Ramos (cell line): ENCODE results near the gene TF.
"Not testable (repeated sequence)": the region's sequence is repeated elsewhere in the genome, so short reads cannot be mapped to it uniquely, and the experiment has no call there.

Experiments
- in situ Hi-C: fragments of 300-500 bp; cut with MboI; formaldehyde crosslinking; loops from one replicate; pipeline ENCODE4 v1.14.3; 2022; ENCODE audit warnings: low sequenced_read_pairs; ENCODE audit not compliant: unreplicated experiment

The TF gene

DNA sequence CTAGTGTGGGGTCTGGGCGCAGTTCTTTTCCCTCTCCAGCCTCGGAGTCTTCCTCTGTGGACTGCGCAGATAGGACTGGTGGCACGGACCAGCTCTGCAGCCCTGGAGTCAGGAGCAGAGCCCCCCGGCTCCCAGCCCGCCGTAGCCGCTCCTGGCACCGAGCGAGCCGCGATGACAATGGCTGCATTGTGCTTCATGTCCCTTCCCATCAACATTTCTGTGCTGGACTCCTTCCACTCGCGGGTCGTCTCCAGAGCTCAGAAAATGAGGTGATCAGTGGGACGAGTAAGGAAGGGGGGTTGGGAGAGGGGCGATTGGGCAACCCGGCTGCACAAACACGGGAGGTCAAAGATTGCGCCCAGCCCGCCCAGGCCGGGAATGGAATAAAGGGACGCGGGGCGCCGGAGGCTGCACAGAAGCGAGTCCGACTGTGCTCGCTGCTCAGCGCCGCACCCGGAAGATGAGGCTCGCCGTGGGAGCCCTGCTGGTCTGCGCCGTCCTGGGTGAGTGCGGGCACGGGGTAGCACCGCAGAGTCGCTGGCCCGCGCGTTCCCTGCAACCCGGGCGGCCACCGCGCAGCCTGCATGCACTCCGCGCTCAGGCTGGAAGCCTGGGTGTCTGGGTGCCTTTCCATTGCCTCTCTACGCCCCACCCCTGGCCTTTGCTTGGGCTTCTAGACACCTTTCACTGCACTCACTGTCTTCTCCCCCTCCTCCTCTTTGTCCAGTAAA lies at the start of gene TF:
Gene TF, plus strand, starts transcription at position 413 of the 731 bp plus-strand sequence. Its CDS starts 48 bp downstream, at position 461.
- in situ Hi-C loops = no loop called here

- in situ Hi-C loops = no loop called here
These were observed 48.2 kb upstream of the TF start for GRCh38 chr3:133697960-133698359.

GRCh38 chr3:133699467-133699866 lies 46.7 kb upstream of the TF start:
- in situ Hi-C loops = no loop called here

GRCh38 chr3:133699903-133700302 lies 46.3 kb upstream of the TF start:
- in situ Hi-C loops = no loop called here

DNA sequence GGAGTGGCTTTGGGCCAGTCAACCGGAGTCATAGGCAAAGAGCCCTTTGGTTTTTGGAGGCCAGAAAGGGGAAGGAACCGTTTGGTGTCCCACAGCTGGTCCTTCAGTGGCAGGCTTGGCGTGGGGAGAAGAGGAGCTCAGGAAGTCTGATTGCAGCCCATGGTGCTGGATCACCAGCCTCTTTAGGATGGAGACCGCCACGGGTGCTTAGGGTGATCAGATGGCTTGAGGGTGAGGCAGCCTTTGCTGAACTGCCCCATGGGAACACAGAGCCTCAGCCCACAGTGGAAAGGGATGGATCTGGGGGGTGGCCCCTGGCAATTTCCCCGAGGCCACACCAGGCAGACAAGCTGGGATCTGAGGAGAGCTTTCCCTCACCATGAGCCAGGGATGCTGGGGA lies 45.8 kb upstream of the TF start:
- in situ Hi-C loops = no loop called here

GRCh38 chr3:133701435-133702358 lies 44.5 kb upstream of the TF start:
- in situ Hi-C loops = no loop called here

DNA sequence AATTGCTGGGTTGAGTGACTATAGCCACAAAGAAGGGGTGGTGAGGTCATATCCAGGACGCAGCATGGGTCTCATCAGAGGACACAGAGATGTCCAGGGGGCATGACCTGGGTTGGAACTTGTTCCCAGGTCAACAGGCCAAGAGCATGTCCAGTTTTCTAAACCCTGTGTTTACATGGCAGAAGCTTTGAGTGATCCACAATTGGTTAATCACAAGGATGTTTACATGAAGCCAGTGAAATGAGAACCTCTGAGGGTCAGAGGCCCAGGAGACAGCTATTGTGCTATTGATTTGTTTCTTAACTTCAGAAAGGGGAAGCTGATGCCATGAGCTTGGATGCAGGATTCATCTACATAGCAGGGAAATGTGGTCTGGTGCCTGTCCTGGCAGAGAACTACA lies 42.3 kb upstream of the TF start:
- in situ Hi-C loops = no loop called here

- in situ Hi-C loops = no loop called here
These were observed 40.2 kb upstream of the TF start for GRCh38 chr3:133706033-133706432.

- in situ Hi-C loops = no loop called here
These were observed 36.9 kb upstream of the TF start for GRCh38 chr3:133709139-133709750.

- in situ Hi-C loops = no loop called here
These were observed 35.2 kb upstream of the TF start for GRCh38 chr3:133711013-133711412.

DNA sequence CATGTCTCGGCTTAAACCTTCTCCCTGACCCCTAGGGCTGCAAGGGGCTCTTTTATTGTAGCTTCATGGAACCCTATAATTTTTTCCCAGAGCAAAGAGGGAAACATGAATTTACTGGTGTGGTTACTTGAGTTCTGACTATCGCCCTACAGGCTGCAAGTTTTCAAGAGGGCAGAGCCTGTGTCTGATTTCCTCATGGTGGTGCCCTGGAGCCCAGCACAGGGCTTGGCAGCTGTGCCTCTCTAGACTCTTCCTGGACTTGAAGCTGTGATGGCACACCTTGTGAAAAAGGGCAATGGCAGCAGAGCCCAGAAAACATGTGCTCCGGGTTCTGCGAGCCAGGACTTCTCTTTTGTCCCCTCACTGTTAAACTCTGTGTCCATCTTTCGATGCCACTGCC lies 34.2 kb upstream of the TF start:
- in situ Hi-C loops = no loop called here

GRCh38 chr3:133713347-133713746 lies 32.8 kb upstream of the TF start:
- in situ Hi-C loops = no loop called here

DNA sequence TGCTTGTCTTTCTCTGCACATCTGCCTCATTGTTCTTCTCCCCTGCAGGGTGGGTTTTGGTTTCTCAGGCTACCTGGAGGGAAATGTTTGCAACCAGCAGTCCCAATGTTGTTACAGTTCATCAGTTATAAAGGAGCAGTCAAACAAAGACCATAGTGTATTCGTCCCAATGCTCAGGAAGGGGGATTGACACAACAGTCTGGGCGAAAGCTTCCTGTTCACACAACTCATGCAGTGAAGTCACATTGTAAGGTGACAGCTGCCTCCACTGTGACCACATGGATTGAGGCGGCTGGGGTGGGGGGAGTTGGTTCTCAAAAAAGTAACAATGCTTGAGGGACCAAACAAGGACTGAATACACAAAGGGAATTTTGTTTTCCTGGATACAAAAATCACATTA lies 28.8 kb upstream of the TF start:
- in situ Hi-C loops = no loop called here

- in situ Hi-C loops = no loop called here
These were observed 23.3 kb upstream of the TF start for GRCh38 chr3:133722935-133723334.

- in situ Hi-C loops = no loop called here
These were observed 15.2 kb upstream of the TF start for GRCh38 chr3:133730993-133731392.

GRCh38 chr3:133732231-133732630 lies 14.0 kb upstream of the TF start:
- in situ Hi-C loops = not testable (repeated sequence)

DNA sequence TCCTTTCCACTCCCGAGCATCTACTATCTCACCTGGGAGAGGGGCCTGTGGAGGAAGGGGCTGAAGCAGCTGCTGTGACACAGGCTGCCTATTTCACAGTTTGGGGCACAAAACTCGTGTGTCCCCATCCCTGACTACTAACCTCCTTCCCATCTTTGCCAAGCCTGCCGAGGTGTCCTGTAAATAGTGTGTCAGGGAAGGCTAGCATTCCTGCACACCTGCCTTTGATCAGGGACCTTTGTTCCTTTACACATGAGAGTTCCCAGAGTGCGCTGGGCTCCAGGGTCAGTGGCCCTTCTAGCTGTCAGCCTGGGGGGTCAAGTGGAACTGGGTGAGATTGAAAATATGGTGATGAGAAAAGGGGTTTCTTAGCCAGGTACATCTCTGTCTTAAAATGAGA lies 13.0 kb upstream of the TF start:
- in situ Hi-C loops = no loop called here

DNA sequence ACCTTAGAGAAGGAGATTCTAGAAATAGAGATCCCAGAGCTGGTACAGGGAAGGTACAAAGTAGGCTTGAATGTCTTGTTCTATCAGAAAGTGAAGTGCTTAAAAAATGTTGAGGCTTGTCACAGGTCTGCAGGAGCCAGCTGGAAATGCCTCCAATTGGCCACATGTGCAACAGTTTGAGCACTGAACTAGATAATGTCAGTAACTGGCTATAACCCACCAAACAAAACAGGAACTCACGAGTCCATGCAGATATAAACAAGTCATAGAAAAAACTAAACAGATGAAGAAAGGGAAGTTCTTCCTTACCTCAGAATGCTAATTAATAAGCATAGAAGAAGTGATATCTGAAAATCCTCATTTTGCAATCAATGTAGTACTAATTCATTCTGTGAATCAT lies 11.9 kb upstream of the TF start:
- in situ Hi-C loops = no loop called here

GRCh38 chr3:133742351-133743091 lies 3.7 kb upstream of the TF start:
- in situ Hi-C loops = no loop called here

- in situ Hi-C loops = no loop called here
These were observed 2.0 kb upstream of the TF start for GRCh38 chr3:133744241-133744640.
